CD14-positive monocyte (primary cell): ENCODE data around the gene PTTG1IP. TPM values are rescaled to one million over a fixed set of nuclear protein-coding genes. Genes with fewer than 3 reads are reported as not detected.

Experiments used
- DNase-seq, 3 donors: peaks; one replicate each; pipeline ENCODE4 v3.0.0-alpha.2; 2011 to 2022
- H2AFZ ChIP-seq: 2 replicates; pipeline ENCODE4 v1.6.0; 2012; ENCODE audit warnings: mild to moderate bottlenecking, low read depth, low read length, inconsistent platforms; ENCODE audit not compliant: insufficient read depth, poor library complexity, severe bottlenecking
- H3K27ac ChIP-seq, 2 donors: 1 replicate in 1 of 2; 2 replicates in 1 of 2; pipeline ENCODE4 v1.5.1; 2012 to 2013; ENCODE audit warnings: low read length in 2 of 2, control low read depth in 1 of 2, inconsistent platforms in 1 of 2, low read depth in 1 of 2, mild to moderate bottlenecking in 1 of 2
- H3K27me3 ChIP-seq, 2 donors: one replicate each; pipeline versions ENCODE4 v1.6.0 to v1.6.1; 2011 to 2013; ENCODE audit warnings: low read length in 2 of 2; ENCODE audit not compliant: control insufficient read depth in 2 of 2, insufficient read depth in 2 of 2
- H3K36me3 ChIP-seq, 2 donors: replicated peaks in 1 of 2; 1 replicate in 1 of 2; 2 replicates in 1 of 2; pipeline versions ENCODE4 v1.5.1 to v1.6.1; 2012 to 2013; ENCODE audit warnings: low read length in 2 of 2, control low read depth in 1 of 2, inconsistent platforms in 1 of 2, mild to moderate bottlenecking in 1 of 2; ENCODE audit not compliant: insufficient read depth in 2 of 2, control insufficient read depth in 1 of 2
- H3K4me1 ChIP-seq, 2 donors: 1 replicate in 1 of 2; 2 replicates in 1 of 2; pipeline versions ENCODE4 v1.5.1 to v1.6.1; 2012 to 2013; ENCODE audit warnings: low read length in 2 of 2, control low read depth in 1 of 2, inconsistent platforms in 1 of 2, mild to moderate bottlenecking in 1 of 2, moderate library complexity in 1 of 2; ENCODE audit not compliant: insufficient read depth in 2 of 2, control insufficient read depth in 1 of 2
- H3K4me2 ChIP-seq: replicated peaks from 2 replicates; pipeline ENCODE3; 2012; ENCODE audit warnings: low read length, moderate library complexity, mild to moderate bottlenecking; ENCODE audit not compliant: poor library complexity, severe bottlenecking; ENCODE audit errors: extremely low read depth
- H3K4me3 ChIP-seq, 3 experiments: fragments of 200-600 bp in 1 of 3; sonication (generic) in 1 of 3; replicated peaks in 1 of 3; 1 replicate in 2 of 3; 2 replicates in 1 of 3; pipeline ENCODE4 v1.5.1; 2011 to 2013; ENCODE audit warnings: low read length in 3 of 3, mild to moderate bottlenecking in 3 of 3, control low read depth in 2 of 3, low read depth in 2 of 3, inconsistent platforms in 1 of 3, moderate library complexity in 1 of 3
- H3K79me2 ChIP-seq: 2 replicates; pipeline ENCODE4 v1.6.0; 2012; ENCODE audit warnings: mild to moderate bottlenecking, control low read depth, inconsistent platforms, low read length, moderate library complexity; ENCODE audit not compliant: insufficient read depth
- H3K9ac ChIP-seq: 2 replicates; pipeline ENCODE4 v1.6.0; 2017; ENCODE audit warnings: low read length, mild to moderate bottlenecking; ENCODE audit not compliant: insufficient read depth, poor library complexity, severe bottlenecking
- H3K9me3 ChIP-seq, 2 donors: replicated peaks in 1 of 2; 1 replicate in 1 of 2; 2 replicates in 1 of 2; pipeline versions ENCODE4 v1.5.1 to v1.6.1; 2012 to 2013; ENCODE audit warnings: low read length in 2 of 2, control low read depth in 1 of 2; ENCODE audit not compliant: control insufficient read depth in 1 of 2, insufficient read depth in 1 of 2
- H4K20me1 ChIP-seq: 2 replicates; pipeline ENCODE4 v1.6.0; 2012; ENCODE audit warnings: mild to moderate bottlenecking, low read length, control low read depth, moderate library complexity; ENCODE audit not compliant: insufficient read depth
- H3K27ac Mint-ChIP-seq, 7 donors: one replicate each; pipeline ENCODE4 v1.8.0; 2020; ENCODE audit warnings: mild to moderate bottlenecking in 7 of 7, mixed read lengths in 7 of 7, moderate library complexity in 6 of 7, inconsistent platforms in 2 of 7
- H3K27me3 Mint-ChIP-seq, 3 donors: one replicate each; pipeline ENCODE4 v1.8.0; 2021 to 2022; ENCODE audit warnings: low read depth in 3 of 3, mild to moderate bottlenecking in 3 of 3, mixed read lengths in 3 of 3, moderate library complexity in 3 of 3, inconsistent platforms in 1 of 3
- H3K36me3 Mint-ChIP-seq, 2 donors: one replicate each; pipeline ENCODE4 v1.8.0; 2020; ENCODE audit warnings: mixed read lengths in 2 of 2, inconsistent platforms in 1 of 2, mild to moderate bottlenecking in 1 of 2
- H3K4me1 Mint-ChIP-seq: one replicate; pipeline ENCODE4 v1.8.0; 2020; ENCODE audit warnings: mild to moderate bottlenecking, mixed read lengths
- H3K4me3 Mint-ChIP-seq, 2 donors: one replicate each; pipeline ENCODE4 v1.8.0; 2020; ENCODE audit warnings: mild to moderate bottlenecking in 2 of 2, mixed read lengths in 2 of 2, moderate library complexity in 1 of 2
- H3K9me3 Mint-ChIP-seq, 7 donors: one replicate each; pipeline ENCODE4 v1.8.0; 2020 to 2022; ENCODE audit warnings: mixed read lengths in 7 of 7, mild to moderate bottlenecking in 6 of 7, moderate library complexity in 6 of 7, inconsistent platforms in 2 of 7
- CTCF ChIP-seq: fragments of 200-600 bp; IDR thresholded peaks from one replicate; pipeline ENCODE4 v1.8.0; 2022; ENCODE audit warnings: antibody characterized with exemption, mild to moderate bottlenecking
- WGBS: methylation state at CpG from one replicate; pipeline ENCODE4 v1.1.5; 2013; ENCODE audit warnings: missing lambda C conversion rate; ENCODE audit not compliant: insufficient coverage; 5-methylcytosine and 5-hydroxymethylcytosine counted together
- intact Hi-C, 2 donors: fragments of 100-400 bp; cut with micrococcal nuclease; formaldehyde crosslinking; loops; one replicate each; pipeline versions ENCODE4 v1.15.0 to v1.15.1; 2023
- polyA plus RNA-seq, 3 donors: library from polyadenylated mRNA; depleted of rRNA in 1 of 3; unstranded in 2 of 3; stranded (reverse) in 1 of 3; fragments of 300-500 nt in 2 of 3; fragments of >200 nt in 1 of 3; fragmentation: Illumina TruSeq in 2 of 3; gene quantifications; 1 replicate in 2 of 3; 2 replicates in 1 of 3; pipeline ENCODE4 v1.2.3, GENCODE V29; 2012 to 2021

Gene PTTG1IP
- polyA plus RNA-seq, 3 donors, result 118 to 238 (median 206) TPM

- peaks cover 21 to 34% (median 28%) of the 10 kb centered on the region in 7 donors for H3K9me3 Mint-ChIP-seq
- H3K4me3 ChIP-seq, result no peak overlapping the region
- no peaks in the 10 kb centered on the region for H4K20me1 ChIP-seq
- no peak overlapping the region for H3K4me3 Mint-ChIP-seq
- H3K36me3 Mint-ChIP-seq, result peaks cover 0 to 4% of the 10 kb centered on the region in 2 donors
- peaks cover 2 to 10% (median 8%) of the 10 kb centered on the region in 3 donors for H3K27me3 Mint-ChIP-seq
- TF ChIP-seq CTCF, result no peak
- H3K27me3 ChIP-seq, result no peaks in the 10 kb centered on the region
- H3K36me3 ChIP-seq, result no peaks in the 10 kb centered on the region
- H3K27ac ChIP-seq, result no peak overlapping the region
- H3K4me1 Mint-ChIP-seq, result peaks cover 15% of the 10 kb centered on the region
- no peaks in the 10 kb centered on the region for H3K79me2 ChIP-seq
- peaks cover 22 to 23% of the 10 kb centered on the region in 2 donors for H3K9me3 ChIP-seq
- no peak overlapping the region for H3K4me2 ChIP-seq
- H3K27ac Mint-ChIP-seq, result peak overlapping the region in 2 of 7 donors; percentile 47 to 66
- no peak overlapping the region for H3K9ac ChIP-seq
- peak overlapping the region; percentile 15 for H2AFZ ChIP-seq
- WGBS, result 0% methylated on average over 4 of the region's 7 CpGs
- DNase-seq, result no peak
- H3K4me1 ChIP-seq, result peaks cover 2 to 7% of the 10 kb centered on the region in 2 donors
- intact Hi-C loops, result no loop called here
Observed at GRCh38 chr21:44831227-44831860, 42.1 kb downstream of the PTTG1IP start.

GRCh38 chr21:44829507-44830092, 43.9 kb downstream of the PTTG1IP start:
- peaks cover 22 to 23% of the 10 kb centered on the region in 2 donors for H3K9me3 ChIP-seq
- Mint-ChIP-seq H3K9me3 (peaks cover 22 to 36% (median 32%) of the 10 kb centered on the region in 7 donors), H3K4me3 (no peak overlapping the region), H3K27me3 (peaks cover 2 to 11% (median 8%) of the 10 kb centered on the region in 3 donors), H3K4me1 (peaks cover 15% of the 10 kb centered on the region), H3K36me3 (peaks cover 0 to 4% of the 10 kb centered on the region in 2 donors), H3K27ac (no peak overlapping the region)
- no peaks in the 10 kb centered on the region for H3K27me3 ChIP-seq
- no peak overlapping the region for H3K9ac ChIP-seq
- DNase-seq, result no peak
- H3K27ac ChIP-seq, result no peak overlapping the region
- no peak overlapping the region for H3K4me2 ChIP-seq
- H3K4me3 ChIP-seq, result no peak overlapping the region
- no CpG with 5 or more reads among the region's 2 CpGs for WGBS
- no peaks in the 10 kb centered on the region for H3K36me3 ChIP-seq
- intact Hi-C loops, result no loop called here
- no peaks in the 10 kb centered on the region for H3K79me2 ChIP-seq
- peaks cover 2 to 7% of the 10 kb centered on the region in 2 donors for H3K4me1 ChIP-seq
- TF ChIP-seq CTCF, result no peak
- no peak overlapping the region for H2AFZ ChIP-seq
- H4K20me1 ChIP-seq, result no peaks in the 10 kb centered on the region
